Stimulated activated CD8-positive, alpha-beta memory T cell treated with anti-CD3 and anti-CD28 coated beads, Interleukin-15, amount 100 ng/mL, for 1 hour (primary cell): Measurements from ENCODE around the gene KCNH8.
"Not testable (repeated sequence)": the region's sequence is repeated elsewhere in the genome, so short reads cannot be mapped to it uniquely, and the experiment has no call there.

Experiments
- DNase-seq: peaks from one replicate; pipeline ENCODE4 v3.0.0-alpha.2; 2020; ENCODE audit warnings: low read depth

Gene KCNH8

GRCh38 chr3:19173945-19174344 is 25.6 kb downstream of the KCNH8 start:
- DNase-seq: no peak

- DNase-seq: no peak
These were observed 35.3 kb downstream of the KCNH8 start for GRCh38 chr3:19183584-19183983.

GRCh38 chr3:19190126-19190525 is 41.8 kb downstream of the KCNH8 start:
- no peak for DNase-seq

- DNase-seq: no peak
These were observed 42.3 kb downstream of the KCNH8 start for GRCh38 chr3:19190602-19191001.

GRCh38 chr3:19199131-19199530 is 50.8 kb downstream of the KCNH8 start:
- no peak for DNase-seq

GRCh38 chr3:19202303-19202702 is 54.0 kb downstream of the KCNH8 start:
- no peak for DNase-seq

- DNase-seq: no peak
These were observed 54.4 kb downstream of the KCNH8 start for GRCh38 chr3:19202754-19203153.

- DNase-seq: no peak
These were observed 58.2 kb downstream of the KCNH8 start for GRCh38 chr3:19206540-19206939.

- DNase-seq: no peak
These were observed 65.4 kb downstream of the KCNH8 start for GRCh38 chr3:19213603-19214220.

- DNase-seq: no peak
These were observed 67.1 kb downstream of the KCNH8 start for GRCh38 chr3:19215427-19215826.

- DNase-seq: no peak
These were observed 68.5 kb downstream of the KCNH8 start for GRCh38 chr3:19216669-19217337.

- no peak for DNase-seq
These were observed 72.0 kb downstream of the KCNH8 start for GRCh38 chr3:19220311-19220710.

GRCh38 chr3:19221081-19221480 is 72.8 kb downstream of the KCNH8 start:
- no peak for DNase-seq

GRCh38 chr3:19226479-19226878 is 78.2 kb downstream of the KCNH8 start:
- no peak for DNase-seq

- no peak for DNase-seq
These were observed 79.9 kb downstream of the KCNH8 start for GRCh38 chr3:19228167-19228566.

GRCh38 chr3:19229086-19229485 is 80.8 kb downstream of the KCNH8 start:
- DNase-seq: no peak

GRCh38 chr3:19229881-19230280 is 81.6 kb downstream of the KCNH8 start:
- DNase-seq: not testable (repeated sequence)

- DNase-seq: no peak
These were observed 83.6 kb downstream of the KCNH8 start for GRCh38 chr3:19231792-19232461.

- DNase-seq: no peak
These were observed 84.3 kb downstream of the KCNH8 start for GRCh38 chr3:19232566-19232965.

- not testable (repeated sequence) for DNase-seq
These were observed 85.8 kb downstream of the KCNH8 start for GRCh38 chr3:19233882-19234784.

GRCh38 chr3:19248143-19248542 is 99.8 kb downstream of the KCNH8 start:
- no peak for DNase-seq

GRCh38 chr3:19248767-19249166 is 100.5 kb downstream of the KCNH8 start:
- no peak for DNase-seq
